NCI-H2196 (cell line): ENCODE results near the gene LONP2.
"Not testable (repeated sequence)": the region's sequence is repeated elsewhere in the genome, so short reads cannot be mapped to it uniquely, and the experiment has no call there.

Experiments
- DNase-seq: peaks from one replicate; lab custom pipeline; 2025; ENCODE audit not compliant: unreplicated experiment; lab: John Stamatoyannopoulos, UW

The LONP2 gene

GRCh38 chr16:48235058-48235555 is 9.0 kb upstream of the LONP2 start:
- no peak for DNase-seq

- DNase-seq = no peak
Measured at GRCh38 chr16:48235556-48236136, 8.5 kb upstream of the LONP2 start.

- DNase-seq = no peak
Measured at GRCh38 chr16:48236286-48236685, 7.8 kb upstream of the LONP2 start.

- DNase-seq = not testable (repeated sequence)
Measured at GRCh38 chr16:48240147-48240546, 4.0 kb upstream of the LONP2 start.

GRCh38 chr16:48244863-48245195 is 729 bp downstream of the LONP2 start:
- no peak for DNase-seq

GRCh38 chr16:48246066-48246465 is 2.0 kb downstream of the LONP2 start:
- DNase-seq = no peak

GRCh38 chr16:48247311-48247710 is 3.2 kb downstream of the LONP2 start, which contains the start of gene ABCC11:
ABCC11 (minus strand) TSS chr16:48247539; CDS start chr16:48231921, 15,618 bp downstream.
- no peak for DNase-seq

- DNase-seq = no peak
Measured at GRCh38 chr16:48250520-48251278, 6.6 kb downstream of the LONP2 start.

- no peak for DNase-seq
Measured at GRCh38 chr16:48252013-48252412, 7.9 kb downstream of the LONP2 start.

- DNase-seq = no peak
Measured at GRCh38 chr16:48256579-48257177, 12.6 kb downstream of the LONP2 start.

GRCh38 chr16:48261569-48261968 is 17.5 kb downstream of the LONP2 start:
- DNase-seq = no peak

GRCh38 chr16:48262631-48263030 is 18.5 kb downstream of the LONP2 start:
- no peak for DNase-seq

GRCh38 chr16:48269011-48269410 is 24.9 kb downstream of the LONP2 start:
- no peak for DNase-seq

- DNase-seq = no peak
Measured at GRCh38 chr16:48271728-48272127, 27.6 kb downstream of the LONP2 start.

GRCh38 chr16:48272837-48273421 is 28.8 kb downstream of the LONP2 start:
- DNase-seq = no peak

GRCh38 chr16:48274476-48274875 is 30.4 kb downstream of the LONP2 start:
- no peak for DNase-seq

- no peak for DNase-seq
Measured at GRCh38 chr16:48276102-48276501, 32.0 kb downstream of the LONP2 start.

- no peak for DNase-seq
Measured at GRCh38 chr16:48277158-48277557, 33.1 kb downstream of the LONP2 start.

GRCh38 chr16:48279199-48279598 is 35.1 kb downstream of the LONP2 start:
- no peak for DNase-seq

- DNase-seq = no peak
Measured at GRCh38 chr16:48280546-48280945, 36.4 kb downstream of the LONP2 start.

- DNase-seq = no peak
Measured at GRCh38 chr16:48282636-48283263, 38.6 kb downstream of the LONP2 start.
